ENCODE results near the gene LEUTX.

The LEUTX gene

GRCh38 chr19:39833464-39834286, 55.0 kb downstream of the LEUTX start, which contains the start of gene DYRK1B:
Gene DYRK1B (minus strand): TSS chr19:39834162. CDS start chr19:39831867, 2,295 bp downstream.
- H3K27ac ChIP-seq (ENCODE audit: low read depth, low read length): peak within 1 kb of the TSS; percentile 86
- peak within 1 kb of the TSS; percentile 70 to 98 (median 90) for H3K4me3 ChIP-seq (ENCODE audit: low read depth in 1 of 5, low read length in 5 of 5)
- H3K27me3 ChIP-seq (ENCODE audit: control insufficient read depth in 5 of 5, insufficient read depth in 4 of 5, low read length in 5 of 5): no peaks in the 10 kb centered on the region
- H3K4me1 ChIP-seq (ENCODE audit: control insufficient read depth in 5 of 5, insufficient read depth in 5 of 5, low read length in 5 of 5): peaks cover 9 to 29% (median 22%) of the 10 kb centered on the region in 5 donors
- H3K9ac ChIP-seq (ENCODE audit: low read length in 5 of 5): peak within 1 kb of the TSS; percentile 52 to 78 (median 76)
- H3K9me3 ChIP-seq (ENCODE audit: control insufficient read depth in 5 of 5, low read length in 5 of 5): no peaks in the 10 kb centered on the region
- H3K36me3 ChIP-seq (ENCODE audit: control insufficient read depth in 5 of 5, insufficient read depth in 5 of 5, low read length in 5 of 5): peaks cover 11 to 69% (median 48%) of the 10 kb centered on the region in 5 donors

GRCh38 chr19:39834287-39834841, 55.7 kb downstream of the LEUTX start:
- peak overlapping the region in 1 of 5 donors; percentile 57 for H3K9ac ChIP-seq (ENCODE audit: low read length in 5 of 5)
- peak overlapping the region; percentile 86 for H3K27ac ChIP-seq (ENCODE audit: low read depth, low read length)
- peaks cover 9 to 29% (median 22%) of the 10 kb centered on the region in 5 donors for H3K4me1 ChIP-seq (ENCODE audit: control insufficient read depth in 5 of 5, insufficient read depth in 5 of 5, low read length in 5 of 5)
- peak overlapping the region; percentile 64 to 98 (median 90) for H3K4me3 ChIP-seq (ENCODE audit: low read depth in 1 of 5, low read length in 5 of 5)
- peaks cover 8 to 69% (median 50%) of the 10 kb centered on the region in 5 donors for H3K36me3 ChIP-seq (ENCODE audit: control insufficient read depth in 5 of 5, insufficient read depth in 5 of 5, low read length in 5 of 5)
- H3K9me3 ChIP-seq (ENCODE audit: control insufficient read depth in 5 of 5, low read length in 5 of 5): no peaks in the 10 kb centered on the region
- no peaks in the 10 kb centered on the region for H3K27me3 ChIP-seq (ENCODE audit: control insufficient read depth in 5 of 5, insufficient read depth in 4 of 5, low read length in 5 of 5)

Measured in subcutaneous abdominal adipose tissue (tissue), 5 donors.